HCT116 (cell line): ENCODE results near the gene CPED1. TPM values are rescaled to one million over a fixed set of nuclear protein-coding genes. Genes with fewer than 3 reads are reported as not detected.

Source experiments
- ATAC-seq: fragments of 200-7000 bp; cut with Tn5 transposase; 2 replicates; pipeline ENCODE4 v1.9.1; 2020; ENCODE audit warnings: mild to moderate bottlenecking, moderate library complexity
- BruUV-seq: library from RNA; stranded (reverse); fragments of 400-500 nt; replicated peaks from 2 replicates; lab custom pipeline; 2021; lab: Mats Ljungman, UMichigan
- CTCF ChIA-PET: fragments of 300-600 bp; sonication (Branson Sonifier 250); formaldehyde crosslinking; loops from one replicate; lab custom pipeline; 2021; ENCODE audit warnings: antibody characterized with exemption; lab: Charles Lee
- POLR2A ChIA-PET: fragments of 300-600, 350-600 bp; sonication (Branson Sonifier 250); formaldehyde crosslinking; loops from one replicate; lab custom pipeline; 2021; ENCODE audit warnings: antibody characterized with exemption; lab: Charles Lee
- RAD21 ChIA-PET, 2 experiments: fragments of 300-600 bp; sonication (Branson Sonifier 250); formaldehyde crosslinking; loops; one replicate each; lab custom pipeline; 2023; ENCODE audit warnings: low total read pairs in 2 of 2; ENCODE audit not compliant: uncharacterized antibody in 2 of 2, unreplicated experiment in 2 of 2, low non-redundant PET in 1 of 2; lab: Charles Lee
- DNase-seq: peaks from one replicate; pipeline ENCODE4 v3.0.0-alpha.2; 2010; ENCODE audit warnings: low read depth, low spot score
- H2AFZ ChIP-seq: fragments of 200-600 bp; shearing (Covaris generic), sonication (generic); 2 replicates; pipeline ENCODE4 v1.6.1; 2017; ENCODE audit warnings: low read depth, mixed run types, mixed read lengths, antibody characterized with exemption, low read length; ENCODE audit not compliant: poor library complexity, severe bottlenecking
- H3K27ac ChIP-seq: 2 replicates; pipeline ENCODE4 v1.5.1; 2012; ENCODE audit warnings: low read depth, low read length
- H3K27me3 ChIP-seq: fragments of 200-600 bp; sonication (generic); 2 replicates; pipeline ENCODE4 v1.6.1; 2016; ENCODE audit warnings: mixed run types, low read length, mixed read lengths; ENCODE audit not compliant: insufficient read depth
- H3K36me3 ChIP-seq, 2 experiments: fragments of 200-500 bp in 1 of 2; fragments of 200-600 bp in 1 of 2; sonication (Bioruptor generic) in 1 of 2; sonication (generic) in 1 of 2; 2 replicates each; pipeline versions ENCODE4 v1.5.1 to v1.6.1; 2014 to 2016; ENCODE audit warnings: low read length in 2 of 2, inconsistent platforms in 1 of 2, mixed read lengths in 1 of 2, mixed run types in 1 of 2; ENCODE audit not compliant: insufficient read depth in 2 of 2, control insufficient read depth in 1 of 2
- H3K4me1 ChIP-seq, 2 experiments: fragments of 200-600 bp in 1 of 2; sonication (generic) in 1 of 2; 2 replicates each; pipeline versions ENCODE4 v1.5.1 to v1.6.1; 2012 to 2017; ENCODE audit warnings: low read length in 2 of 2, inconsistent platforms in 1 of 2, mild to moderate bottlenecking in 1 of 2, mixed read lengths in 1 of 2, mixed run types in 1 of 2, moderate library complexity in 1 of 2; ENCODE audit not compliant: insufficient read depth in 2 of 2, control insufficient read depth in 1 of 2
- H3K4me2 ChIP-seq: fragments of 200-600 bp; sonication (generic); 2 replicates; pipeline ENCODE4 v1.6.1; 2017; ENCODE audit warnings: mixed run types, low read length, mixed read lengths
- H3K4me3 ChIP-seq, 2 experiments: fragments of 200-600 bp in 1 of 2; sonication (generic) in 1 of 2; replicated peaks in 1 of 2; 2 replicates each; pipeline ENCODE4 v1.5.1; 2011 to 2016; ENCODE audit warnings: low read length in 2 of 2, control low read depth in 1 of 2, low read depth in 1 of 2, mild to moderate bottlenecking in 1 of 2, mixed read lengths in 1 of 2, mixed run types in 1 of 2
- H3K79me2 ChIP-seq: fragments of 200-600 bp; sonication (generic); 2 replicates; pipeline ENCODE4 v1.6.1; 2017; ENCODE audit warnings: mild to moderate bottlenecking, mixed run types, low read length, moderate library complexity, mixed read lengths; ENCODE audit not compliant: insufficient read depth
- H3K9ac ChIP-seq: fragments of 200-600 bp; sonication (generic); 2 replicates; pipeline ENCODE4 v1.6.1; 2016; ENCODE audit warnings: low read length, mixed read lengths
- H3K9me2 ChIP-seq: fragments of 200-600 bp; sonication (generic), shearing (Covaris generic); 2 replicates; pipeline ENCODE4 v1.6.1; 2017; ENCODE audit warnings: mixed run types, mild to moderate bottlenecking, moderate library complexity; ENCODE audit not compliant: insufficient read depth
- H3K9me3 ChIP-seq, 2 experiments: fragments of 200-500 bp in 1 of 2; fragments of 200-600 bp in 1 of 2; sonication (Bioruptor generic) in 1 of 2; sonication (generic) in 1 of 2; 2 replicates each; pipeline ENCODE4 v1.6.1; 2014 to 2017; ENCODE audit warnings: low read length in 2 of 2, mixed read lengths in 2 of 2, inconsistent platforms in 1 of 2, low read depth in 1 of 2, mild to moderate bottlenecking in 1 of 2, mixed run types in 1 of 2, moderate library complexity in 1 of 2; ENCODE audit not compliant: control insufficient read depth in 1 of 2, insufficient read depth in 1 of 2
- H4K20me1 ChIP-seq: fragments of 200-600 bp; sonication (generic), shearing (Covaris generic); 2 replicates; pipeline ENCODE4 v1.6.1; 2017; ENCODE audit warnings: mixed run types, mild to moderate bottlenecking, moderate library complexity; ENCODE audit not compliant: insufficient read depth
- ATF3 ChIP-seq: IDR thresholded peaks from 2 replicates; pipeline ENCODE4 v1.6.1; 2012
- CTCF ChIP-seq, 3 experiments: fragments of 200-600 bp in 1 of 3; sonication (generic) in 1 of 3; IDR thresholded peaks in 2 of 3; conservative IDR thresholded peaks in 1 of 3; 2 replicates each; pipeline ENCODE4 v1.5.1; 2012 to 2017; ENCODE audit warnings: low read depth in 2 of 3, low read length in 2 of 3, antibody characterized with exemption in 1 of 3, borderline replicate concordance in 1 of 3, control low read depth in 1 of 3, mild to moderate bottlenecking in 1 of 3, mixed read lengths in 1 of 3, mixed run types in 1 of 3, moderate library complexity in 1 of 3; ENCODE audit not compliant: insufficient read depth in 1 of 3
- JUND ChIP-seq: IDR thresholded peaks from 2 replicates; pipeline ENCODE4 v1.6.1; 2012
- MAX ChIP-seq: IDR thresholded peaks from 2 replicates; pipeline ENCODE4 v1.6.1; 2012
- SIN3A ChIP-seq: IDR thresholded peaks from 2 replicates; pipeline ENCODE4 v1.6.1; 2012; ENCODE audit warnings: low read depth
- ZBTB33 ChIP-seq: IDR thresholded peaks from 2 replicates; pipeline ENCODE4 v1.6.1; 2011; ENCODE audit warnings: mild to moderate bottlenecking, low read length, moderate library complexity; ENCODE audit not compliant: insufficient replicate concordance; ENCODE audit errors: extremely low read depth
- ZNF274 ChIP-seq: fragments of 200-500 bp; sonication (Bioruptor generic); IDR thresholded peaks from 2 replicates; pipeline ENCODE4 v1.6.1; 2014; ENCODE audit warnings: mild to moderate bottlenecking, low read depth, low read length, inconsistent platforms
- intact Hi-C: fragments of 100-400 bp; cut with micrococcal nuclease; formaldehyde crosslinking; loops from 2 replicates; pipeline ENCODE4 v1.10.0; 2022
- total RNA-seq: library from RNA; stranded (reverse); gene quantifications from one replicate; pipeline ENCODE4 v1.2.1, GENCODE V29; 2021; ENCODE audit not compliant: unreplicated experiment

Gene CPED1
- total RNA-seq, 1 experiment from 2014 or later, result 1.2 TPM

- ChIA-PET CTCF (no interaction called here), POLR2A (no interaction called here), RAD21 (no interaction called here)
- Histone ChIP-seq H3K4me2 (no peak overlapping the region), H3K4me1 (no peaks in the 10 kb centered on the region), H3K79me2 (no peaks in the 10 kb centered on the region), H2AFZ (no peak overlapping the region), H3K36me3 (no peaks in the 10 kb centered on the region), H3K9ac (no peak overlapping the region), H4K20me1 (no peaks in the 10 kb centered on the region), H3K4me3 (no peak overlapping the region), H3K27ac (no peak overlapping the region), H3K9me3 (no peaks in the 10 kb centered on the region), H3K9me2 (no peaks in the 10 kb centered on the region), H3K27me3 (no peaks in the 10 kb centered on the region)
- intact Hi-C loops, result no loop called here
- BruUV-seq, result no TSS peak
- no peak for ATAC-seq
- no peak for DNase-seq
- TF ChIP-seq CTCF (IDR thresholded peaks at IDR 0.05 in 2 of 3, conservative IDR thresholded peaks at IDR 0.05 in 1 of 3; ENCODE audit: borderline replicate concordance in 1 of 3, insufficient read depth in 1 of 3, low read depth in 2 of 3, low read length in 2 of 3), result no peak
- no peak for TF ChIP-seq ATF3
- no peak for TF ChIP-seq JUND
- no peak for TF ChIP-seq SIN3A
- TF ChIP-seq ZNF274, result no peak
- TF ChIP-seq ZBTB33, result no peak
- TF ChIP-seq MAX, result no peak
Measured at GRCh38 chr7:121012919-121013318, 24.4 kb downstream of the CPED1 start.
